K562 (cell line): ENCODE results near the gene ZNF83. TPM values are rescaled to one million over a fixed set of nuclear protein-coding genes. Genes with fewer than 3 reads are reported as not detected.

Experiments
- ATF7 ChIP-seq: fragments of 450-650 bp; IDR thresholded peaks from 2 replicates; pipeline ENCODE4 v1.7.1; 2014; ENCODE audit warnings: mild to moderate bottlenecking, moderate library complexity
- ESRRB ChIP-seq: fragments of 250-450 bp; sonication (Bioruptor Pico); IDR thresholded peaks from 2 replicates; pipeline ENCODE4 v1.5.0; 2020; ENCODE audit warnings: mild to moderate bottlenecking, moderate library complexity, borderline replicate concordance
- EZH2 ChIP-seq: IDR thresholded peaks from 2 replicates; pipeline ENCODE4 v1.6.1; 2012; ENCODE audit warnings: low read depth, mild to moderate bottlenecking, inconsistent platforms, low read length, borderline replicate concordance
- HDAC2 ChIP-seq: fragments of 450-650 bp; IDR thresholded peaks from 2 replicates; pipeline ENCODE4 v1.6.1; 2016; ENCODE audit warnings: mild to moderate bottlenecking
- HDAC8 ChIP-seq: fragments of 450-650 bp; IDR thresholded peaks from 2 replicates; pipeline ENCODE4 v1.6.1; 2016; ENCODE audit warnings: mild to moderate bottlenecking, missing genetic modification characterization, moderate library complexity, missing compliant biosample characterization
- HMG20A ChIP-seq: fragments of 450-650 bp; formaldehyde crosslinking; conservative IDR thresholded peaks from 2 replicates; pipeline ENCODE4 v1.4.0; 2020; ENCODE audit warnings: mild to moderate bottlenecking, mixed read lengths
- HNRNPL ChIP-seq: fragments of 200-400 bp; formaldehyde crosslinking; IDR thresholded peaks from 2 replicates; pipeline ENCODE4 v1.6.1; 2017; ENCODE audit warnings: low read depth, mild to moderate bottlenecking, low read length
- L3MBTL2 ChIP-seq: fragments of 450-650 bp; IDR thresholded peaks from 2 replicates; pipeline ENCODE4 v1.6.1; 2016; ENCODE audit warnings: mild to moderate bottlenecking, moderate library complexity
- MAFF ChIP-seq: IDR thresholded peaks from 2 replicates; pipeline ENCODE4 v1.6.1; 2012; ENCODE audit warnings: low read length, improper control_type of control experiment
- MECOM ChIP-seq: fragments of 250-450 bp; sonication (Bioruptor Pico); IDR thresholded peaks from 2 replicates; pipeline ENCODE4 v1.8.0; 2022; ENCODE audit warnings: inconsistent platforms
- MED1 ChIP-seq: sonication (generic); formaldehyde crosslinking; IDR thresholded peaks from 2 replicates; pipeline ENCODE4 v1.8.1; 2023; ENCODE audit warnings: missing genetic modification reagents, borderline replicate concordance
- MEF2A ChIP-seq: IDR thresholded peaks from 2 replicates; pipeline ENCODE4 v1.6.1; 2011; ENCODE audit warnings: low read depth, mild to moderate bottlenecking, low read length, moderate library complexity; ENCODE audit not compliant: control insufficient read depth
- NCOA6 ChIP-seq: fragments of 450-650 bp; IDR thresholded peaks from 2 replicates; pipeline ENCODE4 v1.6.1; 2017; ENCODE audit warnings: mild to moderate bottlenecking
- NFATC3 ChIP-seq: fragments of 450-650 bp; IDR thresholded peaks from 2 replicates; pipeline ENCODE4 v1.6.1; 2017; ENCODE audit warnings: mild to moderate bottlenecking
- NR2C1 ChIP-seq, 2 experiments: fragments of 450-650 bp; IDR thresholded peaks; 2 replicates each; pipeline ENCODE4 v1.6.1; 2017; ENCODE audit warnings: mild to moderate bottlenecking in 2 of 2, antibody characterized with exemption in 1 of 2, inconsistent platforms in 1 of 2, missing compliant biosample characterization in 1 of 2, missing genetic modification characterization in 1 of 2
- PCBP2 ChIP-seq: fragments of 200-400 bp; formaldehyde crosslinking; IDR thresholded peaks from 2 replicates; pipeline ENCODE4 v1.6.1; 2018; ENCODE audit warnings: low read length, low read depth, mild to moderate bottlenecking, moderate library complexity; ENCODE audit not compliant: poor library complexity, severe bottlenecking
- POLR2G ChIP-seq: fragments of 200-400 bp; formaldehyde crosslinking; IDR thresholded peaks from 2 replicates; pipeline ENCODE4 v1.6.1; 2017; ENCODE audit warnings: low read depth, mild to moderate bottlenecking, antibody characterized with exemption, low read length, moderate library complexity
- SMARCE1 ChIP-seq: fragments of 450-650 bp; IDR thresholded peaks from 2 replicates; pipeline ENCODE4 v1.7.1; 2016; ENCODE audit warnings: mild to moderate bottlenecking
- SOX6 ChIP-seq: fragments of 450-650 bp; IDR thresholded peaks from 2 replicates; pipeline ENCODE4 v1.6.1; 2014; ENCODE audit warnings: mild to moderate bottlenecking
- SRF ChIP-seq, 2 experiments: fragments of 250-450, 450-650 bp in 1 of 2; sonication (Bioruptor Pico) in 1 of 2; sonication (generic) in 1 of 2; formaldehyde crosslinking; IDR thresholded peaks; 2 replicates each; pipeline versions ENCODE4 v1.5.0 to v1.5.1; 2020 to 2022; ENCODE audit warnings: mild to moderate bottlenecking in 1 of 2, missing genetic modification reagents in 1 of 2
- ZNF224 ChIP-seq: sonication (generic); formaldehyde crosslinking; IDR thresholded peaks from 2 replicates; pipeline ENCODE4 v1.8.0; 2022; ENCODE audit warnings: mild to moderate bottlenecking, missing genetic modification reagents
- ZNF444 ChIP-seq: fragments of 250-450 bp; sonication (Bioruptor Pico); IDR thresholded peaks from 2 replicates; pipeline ENCODE4 v1.4.0; 2020; ENCODE audit warnings: mild to moderate bottlenecking, moderate library complexity
- ZNF507 ChIP-seq: conservative IDR thresholded peaks from 2 replicates; pipeline ENCODE4 v1.6.1; 2017; ENCODE audit warnings: missing genetic modification characterization, missing compliant biosample characterization
- ZZZ3 ChIP-seq: fragments of 450-650 bp; IDR thresholded peaks from 2 replicates; pipeline ENCODE4 v1.6.1; 2016; ENCODE audit warnings: antibody characterized with exemption, mild to moderate bottlenecking, moderate library complexity
- polyA plus RNA-seq, 8 experiments: library from polyadenylated mRNA; depleted of rRNA in 4 of 8; stranded (reverse) in 5 of 8; unstranded in 3 of 8; fragments of >200 nt; fragmentation: Nextera tagmentation in 2 of 8; fragmentation: Illumina TruSeq in 1 of 8; extraction: Ambion mirVana in 2 of 8; extraction: Trizol in 1 of 8; gene quantifications; 2 replicates each; pipeline versions ENCODE4 v1.2.1 to v1.2.3, GENCODE V29; 2011 to 2014; ENCODE audit warnings: inconsistent platforms in 1 of 8, missing spikeins in 1 of 8
- total RNA-seq, 7 experiments: library from RNA; depleted of rRNA in 6 of 7; stranded (reverse); fragments of >200 nt in 6 of 7; fragmentation: Illumina TruSeq in 2 of 7; extraction: Trizol in 2 of 7; gene quantifications; 2 replicates each; pipeline versions ENCODE4 v1.2.1 to v1.2.3, GENCODE V29; 2011 to 2021; ENCODE audit warnings: low replicate concordance in 1 of 7
- TF ChIP-seq, protein P1 (sequence below), 2 experiments: IDR thresholded peaks; 2 replicates each; pipeline ENCODE4 v1.6.1; 2011; ENCODE audit warnings: borderline replicate concordance in 1 of 2, control low read depth in 1 of 2, low read depth in 1 of 2, low read length in 1 of 2, mild to moderate bottlenecking in 1 of 2, mixed read lengths in 1 of 2, moderate library complexity in 1 of 2; ENCODE audit not compliant: insufficient read depth in 1 of 2, insufficient read length in 1 of 2, poor library complexity in 1 of 2, severe bottlenecking in 1 of 2; ENCODE audit errors: extremely low read depth in 1 of 2
- TF ChIP-seq, protein P2 (sequence below): fragments of 250-450 bp; sonication (Bioruptor Pico); IDR thresholded peaks from 2 replicates; pipeline ENCODE4 v1.5.0; 2021; ENCODE audit warnings: mild to moderate bottlenecking, borderline replicate concordance
- TF ChIP-seq, protein P3 (sequence below): conservative IDR thresholded peaks from 2 replicates; pipeline ENCODE4 v1.6.1; 2011; ENCODE audit warnings: low read depth, mild to moderate bottlenecking, low read length; ENCODE audit not compliant: control insufficient read depth

The ZNF83 gene
- total and polyA plus RNA-seq, 9 of the 15 experiments (the other 6 are each of a cell fraction or from before 2014, with no cell fraction given): 18.6 to 74.3 (median 51.9) TPM

DNA sequence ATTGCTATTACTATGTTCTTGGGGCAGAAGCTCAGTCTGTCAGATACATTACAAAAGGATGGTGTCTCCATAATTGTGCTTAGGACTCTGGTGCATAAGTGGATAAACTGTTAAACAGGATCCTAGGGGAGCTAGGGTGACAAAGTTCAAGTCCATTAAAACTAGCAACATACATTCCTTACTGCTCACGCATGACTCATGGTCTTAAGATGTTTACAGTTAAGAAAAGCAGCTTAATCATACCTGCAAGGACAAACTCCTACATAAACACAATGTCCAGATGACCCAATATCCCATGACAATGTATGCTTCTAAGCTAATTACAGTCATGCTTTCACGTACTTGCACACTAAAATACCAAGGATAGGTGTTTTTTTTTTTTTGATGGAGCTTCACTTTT lies 71.6 kb downstream of the ZNF83 start (continued):
- TF ChIP-seq NR2C1 (IDR thresholded peaks at IDR 0.05) (no peak), NR2C1 (tag; IDR thresholded peaks at IDR 0.05) (0 out of 2 replicates have a peak, but pooled peaks have one; percentile 19), HNRNPL (no peak), ATF7 (no peak; the same call in 1 of the 2 replicates), SOX6 (peak; percentile 63; the same call in 1 of the 2 replicates), ZZZ3 (no peak), MECOM (no peak), SMARCE1 (0 out of 2 replicates have a peak, but pooled peaks have one; percentile 37), ZNF507 (tag) (no peak), NFATC3 (no peak), MED1 (no peak), ZNF444 (CRISPR knock-in tag) (no peak), MAFF (no peak), HDAC8 (tag) (no peak), ESRRB (CRISPR knock-in tag) (no peak), EZH2 (no peak), SRF (CRISPR knock-in tag; IDR thresholded peaks at IDR 0.05) (no peak), NCOA6 (no peak), PCBP2 (no peak), L3MBTL2 (no peak), ZNF224 (no peak), MEF2A (no peak), HMG20A (CRISPR knock-in tag) (no peak), POLR2G (no peak), HDAC2 (no peak)
- TF ChIP-seq, protein P1, sequence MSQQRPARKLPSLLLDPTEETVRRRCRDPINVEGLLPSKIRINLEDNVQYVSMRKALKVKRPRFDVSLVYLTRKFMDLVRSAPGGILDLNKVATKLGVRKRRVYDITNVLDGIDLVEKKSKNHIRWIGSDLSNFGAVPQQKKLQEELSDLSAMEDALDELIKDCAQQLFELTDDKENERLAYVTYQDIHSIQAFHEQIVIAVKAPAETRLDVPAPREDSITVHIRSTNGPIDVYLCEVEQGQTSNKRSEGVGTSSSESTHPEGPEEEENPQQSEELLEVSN (IDR thresholded peaks at IDR 0.05; ENCODE audit: borderline replicate concordance in 1 of 2, extremely low read depth in 1 of 2, insufficient read depth in 1 of 2, insufficient read length in 1 of 2, low read depth in 1 of 2, low read length in 1 of 2, poor library complexity in 1 of 2, severe bottlenecking in 1 of 2): no peak
- TF ChIP-seq, protein P2, sequence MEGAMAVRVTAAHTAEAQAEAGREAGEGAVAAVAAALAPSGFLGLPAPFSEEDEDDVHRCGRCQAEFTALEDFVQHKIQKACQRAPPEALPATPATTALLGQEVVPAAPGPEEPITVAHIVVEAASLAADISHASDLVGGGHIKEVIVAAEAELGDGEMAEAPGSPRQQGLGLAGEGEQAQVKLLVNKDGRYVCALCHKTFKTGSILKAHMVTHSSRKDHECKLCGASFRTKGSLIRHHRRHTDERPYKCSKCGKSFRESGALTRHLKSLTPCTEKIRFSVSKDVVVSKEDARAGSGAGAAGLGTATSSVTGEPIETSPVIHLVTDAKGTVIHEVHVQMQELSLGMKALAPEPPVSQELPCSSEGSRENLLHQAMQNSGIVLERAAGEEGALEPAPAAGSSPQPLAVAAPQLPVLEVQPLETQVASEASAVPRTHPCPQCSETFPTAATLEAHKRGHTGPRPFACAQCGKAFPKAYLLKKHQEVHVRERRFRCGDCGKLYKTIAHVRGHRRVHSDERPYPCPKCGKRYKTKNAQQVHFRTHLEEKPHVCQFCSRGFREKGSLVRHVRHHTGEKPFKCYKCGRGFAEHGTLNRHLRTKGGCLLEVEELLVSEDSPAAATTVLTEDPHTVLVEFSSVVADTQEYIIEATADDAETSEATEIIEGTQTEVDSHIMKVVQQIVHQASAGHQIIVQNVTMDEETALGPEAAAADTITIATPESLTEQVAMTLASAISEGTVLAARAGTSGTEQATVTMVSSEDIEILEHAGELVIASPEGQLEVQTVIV (CRISPR knock-in tag): no peak
- TF ChIP-seq, protein P3, sequence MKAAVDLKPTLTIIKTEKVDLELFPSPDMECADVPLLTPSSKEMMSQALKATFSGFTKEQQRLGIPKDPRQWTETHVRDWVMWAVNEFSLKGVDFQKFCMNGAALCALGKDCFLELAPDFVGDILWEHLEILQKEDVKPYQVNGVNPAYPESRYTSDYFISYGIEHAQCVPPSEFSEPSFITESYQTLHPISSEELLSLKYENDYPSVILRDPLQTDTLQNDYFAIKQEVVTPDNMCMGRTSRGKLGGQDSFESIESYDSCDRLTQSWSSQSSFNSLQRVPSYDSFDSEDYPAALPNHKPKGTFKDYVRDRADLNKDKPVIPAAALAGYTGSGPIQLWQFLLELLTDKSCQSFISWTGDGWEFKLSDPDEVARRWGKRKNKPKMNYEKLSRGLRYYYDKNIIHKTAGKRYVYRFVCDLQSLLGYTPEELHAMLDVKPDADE: no peak
